GM19193 (cell line): ENCODE measurements around the gene SEMA3A.

Source experiments
- POLR2A ChIP-seq: IDR thresholded peaks from 4 replicates; pipeline ENCODE4 v1.6.1; 2011; ENCODE audit not compliant: insufficient read depth, insufficient read length; ENCODE audit errors: extremely low read depth

SEMA3A gene

GRCh38 chr7:84108787-84109186 lies 85.8 kb downstream of the SEMA3A start:
- no peak for TF ChIP-seq POLR2A

- no peak for TF ChIP-seq POLR2A
Measured at GRCh38 chr7:84108119-84108518, 86.5 kb downstream of the SEMA3A start.

GRCh38 chr7:84107259-84107658 lies 87.3 kb downstream of the SEMA3A start:
- TF ChIP-seq POLR2A, result no peak

- TF ChIP-seq POLR2A, result no peak
Measured at GRCh38 chr7:84106291-84106690, 88.3 kb downstream of the SEMA3A start.

- no peak for TF ChIP-seq POLR2A
Measured at GRCh38 chr7:84105586-84105985, 89.0 kb downstream of the SEMA3A start.

- TF ChIP-seq POLR2A, result no peak
Measured at GRCh38 chr7:84104826-84105225, 89.8 kb downstream of the SEMA3A start.

- TF ChIP-seq POLR2A, result no peak
Measured at GRCh38 chr7:84102213-84102612, 92.4 kb downstream of the SEMA3A start.

- no peak for TF ChIP-seq POLR2A
Measured at GRCh38 chr7:84100866-84101265, 93.7 kb downstream of the SEMA3A start.

GRCh38 chr7:84095971-84096370 lies 98.6 kb downstream of the SEMA3A start:
- no peak for TF ChIP-seq POLR2A

GRCh38 chr7:84092207-84092606 lies 102.4 kb downstream of the SEMA3A start:
- TF ChIP-seq POLR2A, result no peak

- no peak for TF ChIP-seq POLR2A
Measured at GRCh38 chr7:84091318-84091717, 103.3 kb downstream of the SEMA3A start.

- no peak for TF ChIP-seq POLR2A
Measured at GRCh38 chr7:84088802-84089201, 105.8 kb downstream of the SEMA3A start.

GRCh38 chr7:84085998-84086397 lies 108.6 kb downstream of the SEMA3A start:
- no peak for TF ChIP-seq POLR2A

GRCh38 chr7:84085147-84085546 lies 109.4 kb downstream of the SEMA3A start:
- TF ChIP-seq POLR2A, result no peak

GRCh38 chr7:84083846-84084245 lies 110.7 kb downstream of the SEMA3A start:
- no peak for TF ChIP-seq POLR2A

GRCh38 chr7:84081973-84082522 lies 112.5 kb downstream of the SEMA3A start:
- no peak for TF ChIP-seq POLR2A

- no peak for TF ChIP-seq POLR2A
Measured at GRCh38 chr7:84077336-84077735, 117.3 kb downstream of the SEMA3A start.
